Nucleus accumbens (tissue), 56 donors: Measurements from ENCODE around the gene CPNE6.
A peak's percentile ranks its signal among the peaks of the same experiment; 100 is the strongest.
"Not testable (repeated sequence)": the region's sequence is repeated elsewhere in the genome, so short reads cannot be mapped to it uniquely, and the experiment has no call there.

Experiments used
- DNase-seq, 56 donors: peaks; one replicate each; lab custom pipeline; 2025; lab: John Stamatoyannopoulos, UW

CPNE6 gene

DNA sequence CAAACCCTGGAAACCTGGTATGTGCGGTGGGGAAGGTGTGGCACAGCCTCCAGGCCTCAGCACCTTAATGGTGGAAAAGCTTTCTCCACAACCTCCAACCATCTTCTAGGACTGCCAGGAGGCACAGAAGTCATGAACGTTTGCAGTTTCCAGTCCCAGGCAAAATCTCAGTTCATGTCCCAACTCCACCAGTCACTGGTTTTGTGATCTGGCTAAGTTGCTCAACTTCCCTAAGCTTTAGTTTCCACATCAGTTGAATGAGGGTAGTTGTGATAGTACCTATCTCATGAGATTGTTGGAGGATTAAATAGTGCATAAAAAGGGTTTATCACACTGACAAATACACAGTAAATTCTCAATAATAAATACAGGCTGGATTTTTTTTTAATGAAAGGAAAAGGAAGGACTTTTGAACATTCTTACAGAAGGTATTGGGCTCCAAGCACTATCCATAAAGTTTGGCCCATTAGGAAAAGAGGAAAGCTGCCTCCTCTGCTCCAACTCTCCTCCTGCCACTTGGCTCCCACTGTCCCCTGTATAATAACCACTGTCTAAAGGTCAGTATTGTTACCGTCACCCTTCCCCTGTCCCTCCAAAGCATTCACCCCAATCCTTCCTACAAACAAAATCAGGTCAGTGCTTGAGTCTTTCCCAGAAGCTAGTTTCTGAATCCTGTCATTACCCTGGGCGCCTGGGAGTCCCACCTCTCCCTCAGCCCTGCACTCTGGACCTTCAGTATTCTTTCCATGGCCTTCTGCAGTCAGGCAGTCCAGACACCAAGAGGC, 29.0 kb downstream of the CPNE6 start:
- no peak for DNase-seq

DNA sequence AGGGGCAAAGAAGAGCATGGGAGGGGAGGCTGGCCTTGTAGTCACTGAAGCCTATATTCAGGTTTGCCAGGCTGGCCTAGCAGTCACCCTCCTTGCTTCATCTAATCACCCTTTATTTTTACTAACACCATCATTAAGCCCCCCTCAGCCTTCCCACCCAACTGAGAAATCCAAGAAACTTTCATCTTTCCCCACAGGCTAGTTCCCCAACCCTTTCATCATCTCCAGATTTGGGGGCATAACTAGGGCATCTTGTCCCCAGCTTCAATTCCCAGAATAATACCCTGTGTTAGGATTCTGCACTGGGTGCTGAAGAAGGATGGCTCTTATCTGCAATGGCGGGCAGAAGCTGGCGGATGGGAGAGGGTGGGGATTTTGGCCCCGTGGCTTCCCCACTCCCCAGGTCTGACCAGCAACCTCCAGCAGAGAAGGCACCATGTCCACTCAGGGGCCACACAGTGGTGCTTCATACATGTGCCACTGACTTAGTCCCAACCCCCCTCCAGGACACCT, 29.7 kb downstream of the CPNE6 start:
- no peak for DNase-seq

DNA sequence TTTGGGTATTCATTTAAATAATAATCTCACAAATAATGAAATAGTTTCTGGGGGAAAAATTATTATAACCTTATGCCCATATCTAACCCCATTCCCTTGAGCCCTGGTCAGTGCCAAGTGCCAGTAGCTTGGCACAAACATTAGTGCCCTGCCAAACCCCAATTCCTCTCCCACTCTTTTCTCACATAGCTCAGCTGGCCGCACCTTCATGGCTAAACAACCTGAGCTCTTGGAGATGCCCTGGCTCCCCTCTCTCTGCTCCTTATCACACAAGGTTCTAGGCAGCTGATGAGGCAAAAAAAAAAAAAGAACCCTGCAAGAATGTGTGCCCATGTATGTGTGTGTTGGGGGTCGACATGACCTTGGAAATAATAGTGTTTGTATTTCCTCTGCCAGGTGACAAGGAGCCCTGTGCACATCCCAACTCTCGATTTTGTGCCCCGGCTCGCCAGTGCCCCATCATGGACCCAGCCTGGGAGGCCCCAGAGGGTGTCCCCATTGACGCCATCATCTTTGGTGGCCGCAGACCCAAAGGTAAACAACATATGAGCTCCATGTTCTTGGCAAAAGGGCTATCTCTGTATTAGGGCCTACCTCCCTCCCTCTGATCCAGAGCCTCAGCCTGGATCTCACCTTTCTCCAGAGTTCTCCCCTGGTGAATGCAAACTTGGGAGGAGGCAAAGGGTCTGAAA, 31.1 kb downstream of the CPNE6 start:
- no peak for DNase-seq

DNA sequence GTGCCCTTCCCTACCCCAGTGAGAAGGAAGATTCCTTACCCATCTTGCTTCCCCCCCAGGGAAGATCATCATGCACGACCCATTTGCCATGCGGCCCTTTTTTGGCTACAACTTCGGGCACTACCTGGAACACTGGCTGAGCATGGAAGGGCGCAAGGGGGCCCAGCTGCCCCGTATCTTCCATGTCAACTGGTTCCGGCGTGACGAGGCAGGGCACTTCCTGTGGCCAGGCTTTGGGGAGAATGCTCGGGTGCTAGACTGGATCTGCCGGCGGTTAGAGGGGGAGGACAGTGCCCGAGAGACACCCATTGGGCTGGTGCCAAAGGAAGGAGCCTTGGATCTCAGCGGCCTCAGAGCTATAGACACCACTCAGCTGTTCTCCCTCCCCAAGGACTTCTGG, 32.1 kb downstream of the CPNE6 start:
- DNase-seq, result no peak

DNA sequence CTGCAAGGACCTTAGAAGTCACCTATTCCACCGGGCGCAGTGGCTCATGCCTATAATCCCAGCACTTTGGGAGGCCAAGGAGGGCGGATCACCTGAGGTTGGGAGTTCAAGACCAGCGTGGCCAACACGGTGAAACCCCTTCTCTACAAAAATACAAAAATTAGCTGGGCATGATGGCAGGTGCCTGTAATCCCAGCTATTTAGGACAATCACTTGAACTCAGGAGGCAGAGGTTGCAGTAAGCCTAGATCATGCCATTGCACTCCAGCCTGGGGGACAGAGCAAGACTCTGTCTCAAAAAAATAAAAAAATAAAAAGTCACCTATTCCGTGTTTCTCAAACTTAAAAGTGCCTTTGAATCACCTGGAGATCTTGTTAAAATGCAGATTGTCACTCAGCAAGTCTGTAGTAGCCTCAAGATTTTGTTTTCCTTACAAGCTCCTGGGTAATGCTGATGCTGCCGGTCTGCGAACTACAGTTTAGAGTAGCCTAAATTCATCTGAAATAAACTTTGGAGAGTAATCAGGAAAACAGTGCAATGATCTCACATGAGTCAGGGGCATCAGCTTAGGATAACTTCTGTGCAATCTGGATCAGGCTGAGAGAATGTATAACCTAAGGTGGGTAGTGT, 34.4 kb downstream of the CPNE6 start:
- not testable (repeated sequence) for DNase-seq

DNA sequence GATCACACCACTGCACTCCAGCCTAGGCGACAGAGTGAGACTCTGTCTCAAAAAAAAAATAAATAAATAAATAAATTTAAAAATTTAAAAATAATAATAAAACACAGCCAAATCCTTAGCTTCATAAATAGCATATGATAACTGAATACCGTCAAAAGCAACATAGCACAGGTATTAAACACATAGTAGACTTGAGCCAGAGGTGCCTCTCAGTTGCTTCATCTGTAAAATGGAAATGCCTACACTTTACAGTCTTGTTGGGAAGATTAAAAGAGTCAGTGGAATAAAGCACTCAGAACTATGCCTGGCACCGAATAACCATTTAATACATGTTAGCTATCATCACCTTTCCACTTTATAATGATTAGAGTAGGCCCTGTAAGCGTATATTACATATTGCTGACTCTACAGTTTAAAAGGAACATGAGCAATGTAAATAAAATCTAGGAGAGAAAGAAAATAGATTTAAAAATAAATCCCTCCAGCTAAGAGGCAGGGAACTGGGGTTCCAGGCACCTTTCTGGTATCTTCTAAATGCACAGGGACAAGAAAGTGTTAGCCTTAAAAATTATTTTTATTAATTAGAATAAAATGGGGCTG, 35.4 kb downstream of the CPNE6 start:
- DNase-seq, result no peak

DNA sequence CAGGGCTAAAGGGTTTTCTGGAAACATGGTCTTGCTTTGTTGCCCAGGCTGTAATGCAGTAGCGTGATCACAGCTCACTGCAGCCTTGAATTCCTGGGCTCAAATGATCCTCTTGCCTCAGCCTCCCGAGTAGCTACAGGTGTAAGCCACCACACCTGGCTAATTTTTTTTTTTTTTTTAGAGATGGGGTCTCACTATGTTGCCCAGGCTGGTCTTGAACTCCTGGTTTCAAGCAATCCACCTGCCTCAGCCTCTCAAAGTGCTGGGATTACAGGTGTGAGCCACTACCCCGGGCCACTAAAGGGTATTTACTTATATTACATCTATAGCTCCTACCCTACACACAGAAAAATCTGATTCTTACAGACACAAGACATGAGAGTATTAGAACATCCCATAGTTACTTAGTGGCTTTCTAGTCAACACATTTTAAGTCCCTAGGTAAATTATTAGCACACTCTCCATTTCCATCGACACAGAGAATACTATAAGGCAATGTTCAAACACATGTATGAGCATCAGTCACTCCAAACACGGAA, 37.0 kb downstream of the CPNE6 start:
- DNase-seq, result no peak

DNA sequence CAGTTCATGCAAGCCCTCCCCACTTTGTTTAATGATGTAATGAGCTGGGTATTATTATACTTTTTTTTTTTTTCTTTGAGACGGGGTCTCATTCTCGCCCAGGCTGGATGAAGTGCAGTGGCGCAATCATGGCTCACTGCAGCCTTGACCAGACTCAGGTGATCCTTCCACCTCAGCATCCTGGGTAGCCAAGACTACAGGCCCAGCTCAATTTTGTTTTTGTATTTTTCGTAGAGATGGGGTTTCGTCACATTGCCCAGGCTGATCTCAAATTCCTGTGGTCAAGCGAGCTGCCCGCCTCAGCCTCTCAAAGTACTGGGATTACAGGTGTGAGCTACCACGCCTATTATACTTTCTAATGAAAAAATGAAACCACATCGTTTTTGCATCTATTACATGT, 38.7 kb downstream of the CPNE6 start:
- DNase-seq, result no peak

DNA sequence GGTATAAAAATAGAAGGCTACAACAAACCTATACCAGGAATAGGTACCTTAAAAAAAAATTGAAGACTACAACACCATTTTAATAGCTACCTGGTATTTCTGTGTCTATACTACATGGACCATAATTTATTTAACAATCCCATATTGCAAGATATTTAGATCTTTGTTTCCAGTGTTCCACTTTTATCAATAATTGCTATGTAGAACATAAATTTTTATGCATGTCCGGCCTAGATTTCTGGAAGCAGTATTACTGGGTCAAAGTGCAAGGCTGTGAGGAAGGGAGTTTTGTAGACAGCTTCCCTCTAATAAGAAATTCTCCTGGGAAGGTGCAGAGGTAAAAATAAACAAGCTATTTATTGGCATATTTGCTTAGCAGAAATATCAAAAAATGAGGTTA, 39.2 kb downstream of the CPNE6 start:
- DNase-seq, result no peak

DNA sequence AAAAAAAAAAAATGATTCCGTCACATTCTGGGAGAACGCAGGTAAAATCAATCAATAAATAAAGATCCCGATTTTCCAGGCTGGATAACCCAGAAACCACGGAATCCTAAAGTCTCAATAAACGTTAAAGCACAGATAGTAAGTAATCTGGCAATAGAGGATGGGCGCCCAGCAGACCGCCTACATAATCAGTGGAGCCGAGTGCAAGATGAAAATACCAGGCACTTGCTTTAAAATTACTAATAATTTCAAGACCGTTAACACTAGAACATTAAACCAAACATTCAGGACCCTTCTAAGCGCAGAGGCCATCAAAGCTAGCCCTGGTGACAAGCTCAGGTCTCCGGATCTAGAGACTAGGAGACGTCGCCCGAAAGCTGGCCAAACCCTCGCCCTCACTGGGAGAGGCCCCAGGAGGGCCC, 42.0 kb downstream of the CPNE6 start:
- DNase-seq, result no peak

DNA sequence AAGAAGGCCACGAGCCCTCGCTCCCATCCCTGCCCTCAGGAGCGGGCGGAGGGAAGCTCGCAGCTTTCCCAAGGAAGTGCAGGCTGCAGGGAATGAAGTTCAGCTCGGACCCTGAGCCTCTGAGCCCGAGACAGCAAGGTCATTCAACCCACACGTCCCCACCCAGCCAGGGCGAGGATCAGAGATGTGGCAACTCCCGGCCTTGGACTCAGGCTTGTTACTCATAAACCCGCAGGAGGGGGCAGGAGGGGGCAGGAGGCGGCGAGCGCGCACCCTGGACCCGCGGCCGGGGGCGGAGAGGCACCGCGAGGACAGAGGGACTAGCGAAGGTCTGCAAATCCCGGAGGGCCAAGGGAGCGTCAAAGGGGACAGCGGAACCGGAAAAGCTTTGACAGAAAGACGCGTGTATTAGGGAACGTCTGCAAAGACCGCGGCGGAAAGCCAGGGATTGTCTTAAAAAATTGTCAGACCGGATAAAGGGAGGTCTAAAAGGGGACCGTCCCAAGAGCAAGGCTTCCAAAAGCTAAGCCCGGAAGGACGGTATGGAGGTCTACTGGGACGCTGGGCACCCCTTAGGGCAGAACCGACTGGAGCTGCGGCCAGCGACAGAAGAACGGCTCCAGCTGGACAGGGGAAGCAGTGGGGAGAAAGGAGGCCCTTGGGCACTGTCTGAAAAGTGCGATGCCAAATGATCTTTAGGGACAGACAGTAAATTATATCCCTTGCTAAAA, 42.6 kb downstream of the CPNE6 start:
- DNase-seq, result peak; percentile 25 to 95 (median 87)

DNA sequence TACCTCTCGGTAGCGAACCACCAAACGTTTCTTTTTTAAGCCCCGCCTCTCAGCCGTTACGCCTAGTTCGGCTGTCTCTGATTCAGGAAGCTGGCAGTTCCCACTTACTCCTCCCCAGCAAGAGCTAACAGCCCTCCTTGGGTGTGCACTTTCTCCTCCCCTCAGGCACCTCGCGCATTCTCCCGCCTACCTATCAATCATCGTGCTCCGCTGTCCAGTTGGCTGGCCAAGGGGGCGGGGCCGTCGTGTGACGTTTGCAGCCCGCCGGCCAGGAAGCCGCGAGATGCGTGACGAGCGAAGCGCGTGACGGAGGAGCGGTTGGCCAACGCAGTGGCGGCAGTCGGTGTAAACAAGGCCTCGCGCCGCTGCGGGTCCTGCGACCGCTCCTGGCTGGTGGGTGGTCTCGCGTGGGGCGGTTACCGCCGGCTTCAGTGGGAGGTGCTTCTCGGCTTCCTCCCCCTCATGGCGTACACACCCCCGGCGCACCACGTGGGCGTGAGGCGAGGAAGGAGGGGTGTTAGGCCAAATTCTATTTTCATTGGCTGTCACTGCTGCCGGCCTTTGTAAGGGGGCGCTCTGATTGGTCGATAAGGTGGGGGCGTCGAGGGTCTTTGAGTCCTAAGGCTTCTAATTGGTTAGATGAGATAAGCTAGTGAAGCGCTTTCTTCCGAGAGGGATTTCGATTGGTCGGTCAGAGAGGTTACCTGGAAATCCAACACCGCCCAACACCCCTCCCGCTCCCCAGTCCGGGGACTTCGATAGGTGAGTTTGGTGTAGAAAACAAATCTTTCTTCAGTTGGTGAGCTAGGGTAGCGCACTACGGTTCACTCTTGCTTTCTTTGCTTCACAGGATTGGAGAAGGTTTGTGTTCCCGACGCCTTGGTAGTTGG, 43.4 kb downstream of the CPNE6 start, which contains the start of the genes DCAF11 and NRL:
TSS of gene DCAF11 (plus strand) at position 246 of the 890 bp plus-strand sequence. CDS start 818 bp downstream, outside the sequence.
TSS of gene NRL (minus strand) at position 418 of the 890 bp plus-strand sequence. CDS start 32,101 bp downstream, outside the sequence.
- DNase-seq, result peak; percentile 94 to 100 (median 100)

DNA sequence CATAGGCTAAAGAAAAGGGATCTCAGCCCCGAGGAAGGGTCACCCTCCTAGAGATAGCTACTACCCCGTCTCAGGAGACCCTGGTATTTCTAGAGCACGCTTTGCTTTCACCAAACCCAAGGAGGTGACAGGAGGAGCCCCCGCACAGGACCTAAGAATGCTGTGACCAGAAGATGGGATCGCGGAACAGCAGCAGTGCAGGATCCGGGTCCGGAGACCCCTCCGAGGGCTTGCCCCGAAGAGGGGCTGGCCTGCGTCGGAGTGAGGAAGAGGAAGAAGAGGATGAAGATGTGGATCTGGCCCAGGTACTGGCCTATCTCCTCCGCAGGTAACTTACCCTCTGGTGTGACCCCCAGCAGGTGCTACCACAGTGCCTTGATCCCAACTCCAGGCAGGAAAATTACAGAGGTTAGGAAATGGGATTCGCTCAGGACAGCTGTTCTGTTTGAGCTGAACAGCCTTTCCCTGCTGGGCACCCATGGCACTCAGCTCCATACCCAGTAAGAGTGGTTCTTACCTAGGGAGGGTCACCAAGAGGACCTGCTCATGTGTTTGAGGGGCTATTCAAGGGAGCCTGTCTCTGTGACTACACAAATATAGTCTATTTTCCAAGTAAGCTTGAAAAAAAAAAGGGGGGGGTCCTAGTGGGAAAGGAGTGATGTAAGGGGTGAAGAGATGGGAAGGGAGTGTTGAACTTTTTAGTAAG, 44.2 kb downstream of the CPNE6 start:
- DNase-seq, result peak in 1 of 56 donors; percentile 57

DNA sequence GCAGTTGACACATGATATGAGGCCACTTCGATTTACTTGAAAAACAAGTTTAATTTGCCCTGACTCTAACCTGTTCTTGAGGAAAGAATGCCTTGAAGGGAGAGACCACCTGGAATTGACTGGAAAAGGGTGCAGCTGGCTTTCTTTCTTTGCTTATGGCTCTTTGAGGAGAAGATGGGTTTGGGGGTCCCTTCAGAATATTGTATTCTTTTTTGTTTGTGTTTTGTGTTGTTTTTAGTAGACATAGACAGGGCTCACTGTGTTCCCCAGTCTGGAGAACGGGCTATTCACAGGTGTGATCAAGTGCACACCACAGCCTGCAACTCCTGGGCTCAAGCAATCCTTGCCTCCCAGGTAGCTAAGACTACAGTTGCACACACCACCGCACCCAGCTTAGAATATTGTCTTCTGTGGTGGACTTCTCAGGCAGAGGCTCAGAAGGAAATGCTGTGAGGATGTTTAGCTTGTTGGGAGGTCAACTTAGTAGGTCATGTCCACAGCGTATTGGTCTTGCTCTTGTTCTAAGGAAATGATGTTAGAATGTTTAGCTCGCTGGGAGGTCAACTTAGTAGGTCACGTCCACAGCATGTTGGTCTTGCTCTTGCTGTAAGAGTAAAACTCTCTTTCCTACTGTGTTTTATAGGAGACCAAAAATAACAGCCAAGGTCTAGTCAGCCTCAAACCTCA, 44.9 kb downstream of the CPNE6 start:
- DNase-seq, result no peak

DNA sequence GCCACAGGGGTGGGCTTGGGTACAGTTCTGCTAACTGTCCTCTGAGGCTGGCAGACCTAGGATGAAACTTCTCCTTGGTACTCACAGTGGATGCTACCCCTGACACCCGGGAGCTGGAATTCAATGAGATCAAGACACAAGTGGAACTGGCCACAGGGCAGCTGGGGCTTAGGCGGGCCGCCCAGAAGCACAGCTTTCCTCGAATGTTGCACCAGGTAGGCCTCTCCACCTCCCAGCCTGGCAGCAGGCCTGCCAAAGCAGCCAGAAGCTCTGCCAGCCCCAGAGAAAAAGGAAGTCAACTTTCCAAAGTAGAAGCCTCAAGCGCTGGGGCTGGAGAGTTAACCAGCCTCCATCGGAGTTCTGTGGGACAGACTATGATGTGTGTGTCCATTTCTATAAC, 45.8 kb downstream of the CPNE6 start:
- no peak for DNase-seq

DNA sequence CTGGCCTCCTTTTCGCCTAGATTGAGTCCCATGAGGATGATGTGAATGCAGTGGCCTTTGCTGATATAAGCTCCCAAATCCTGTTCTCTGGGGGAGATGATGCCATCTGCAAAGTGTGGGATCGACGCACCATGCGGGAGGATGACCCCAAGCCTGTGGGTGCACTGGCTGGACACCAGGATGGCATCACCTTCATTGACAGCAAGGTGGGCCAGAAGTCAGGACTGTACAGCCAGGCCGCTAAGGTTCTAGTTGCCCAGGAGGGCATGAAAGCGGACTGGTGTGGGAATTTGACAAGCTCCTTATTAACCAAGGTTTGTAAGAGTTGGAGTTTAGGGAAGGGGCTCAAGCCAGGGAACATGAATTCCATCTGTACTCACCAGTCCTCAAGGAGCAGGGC, 48.3 kb downstream of the CPNE6 start:
- DNase-seq, result no peak

DNA sequence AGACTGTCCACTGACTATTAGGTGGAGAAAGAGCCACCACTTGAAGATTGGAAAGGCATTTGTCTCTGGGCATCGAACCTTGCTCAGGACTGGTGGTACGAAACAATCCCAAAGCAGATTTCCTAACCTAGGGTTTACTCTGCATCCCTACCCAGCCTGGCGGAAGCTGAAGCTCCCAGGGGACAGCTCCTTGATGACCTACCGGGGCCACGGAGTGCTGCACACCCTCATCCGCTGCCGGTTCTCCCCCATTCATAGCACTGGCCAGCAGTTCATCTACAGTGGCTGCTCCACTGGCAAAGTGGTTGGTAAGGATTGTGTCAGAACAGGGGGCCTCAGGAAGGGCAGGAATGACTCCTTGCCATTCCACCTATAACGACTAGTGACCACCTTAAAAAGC, 49.8 kb downstream of the CPNE6 start:
- no peak for DNase-seq
